GM12865 (cell line): ENCODE data around the gene ANKRD44.

ENCODE experiments used
- DNase-seq: peaks from one replicate; pipeline ENCODE4 v3.0.0; 2010; ENCODE audit warnings: low read depth
- H3K4me3 ChIP-seq: 2 replicates; pipeline ENCODE4 v1.5.1; 2011; ENCODE audit warnings: mild to moderate bottlenecking, low read depth, low read length, control low read depth
- TF ChIP-seq, protein P1 (sequence below): IDR thresholded peaks from 2 replicates; pipeline ENCODE4 v1.5.1; 2011; ENCODE audit warnings: low read length, control low read depth, low read depth, inconsistent platforms; ENCODE audit not compliant: insufficient read depth; ENCODE audit errors: missing control alignments

Gene ANKRD44

GRCh38 chr2:197339016-197339415, 28.4 kb upstream of the ANKRD44 start:
- TF ChIP-seq, protein P1, sequence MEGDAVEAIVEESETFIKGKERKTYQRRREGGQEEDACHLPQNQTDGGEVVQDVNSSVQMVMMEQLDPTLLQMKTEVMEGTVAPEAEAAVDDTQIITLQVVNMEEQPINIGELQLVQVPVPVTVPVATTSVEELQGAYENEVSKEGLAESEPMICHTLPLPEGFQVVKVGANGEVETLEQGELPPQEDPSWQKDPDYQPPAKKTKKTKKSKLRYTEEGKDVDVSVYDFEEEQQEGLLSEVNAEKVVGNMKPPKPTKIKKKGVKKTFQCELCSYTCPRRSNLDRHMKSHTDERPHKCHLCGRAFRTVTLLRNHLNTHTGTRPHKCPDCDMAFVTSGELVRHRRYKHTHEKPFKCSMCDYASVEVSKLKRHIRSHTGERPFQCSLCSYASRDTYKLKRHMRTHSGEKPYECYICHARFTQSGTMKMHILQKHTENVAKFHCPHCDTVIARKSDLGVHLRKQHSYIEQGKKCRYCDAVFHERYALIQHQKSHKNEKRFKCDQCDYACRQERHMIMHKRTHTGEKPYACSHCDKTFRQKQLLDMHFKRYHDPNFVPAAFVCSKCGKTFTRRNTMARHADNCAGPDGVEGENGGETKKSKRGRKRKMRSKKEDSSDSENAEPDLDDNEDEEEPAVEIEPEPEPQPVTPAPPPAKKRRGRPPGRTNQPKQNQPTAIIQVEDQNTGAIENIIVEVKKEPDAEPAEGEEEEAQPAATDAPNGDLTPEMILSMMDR, result no peak
- no peak for DNase-seq
- H3K4me3 ChIP-seq, result no peak overlapping the region

- H3K4me3 ChIP-seq, result no peak overlapping the region
- no peak for DNase-seq
- TF ChIP-seq, protein P1, result no peak
These were observed 22.1 kb upstream of the ANKRD44 start for GRCh38 chr2:197332641-197333040.

- H3K4me3 ChIP-seq, result no peak overlapping the region
- no peak for DNase-seq
- TF ChIP-seq, protein P1, result no peak
These were observed 17.9 kb upstream of the ANKRD44 start for GRCh38 chr2:197328461-197328860.

GRCh38 chr2:197327472-197328098, 17.0 kb upstream of the ANKRD44 start:
- no peak for DNase-seq
- TF ChIP-seq, protein P1, result no peak
- no peak overlapping the region for H3K4me3 ChIP-seq

DNA sequence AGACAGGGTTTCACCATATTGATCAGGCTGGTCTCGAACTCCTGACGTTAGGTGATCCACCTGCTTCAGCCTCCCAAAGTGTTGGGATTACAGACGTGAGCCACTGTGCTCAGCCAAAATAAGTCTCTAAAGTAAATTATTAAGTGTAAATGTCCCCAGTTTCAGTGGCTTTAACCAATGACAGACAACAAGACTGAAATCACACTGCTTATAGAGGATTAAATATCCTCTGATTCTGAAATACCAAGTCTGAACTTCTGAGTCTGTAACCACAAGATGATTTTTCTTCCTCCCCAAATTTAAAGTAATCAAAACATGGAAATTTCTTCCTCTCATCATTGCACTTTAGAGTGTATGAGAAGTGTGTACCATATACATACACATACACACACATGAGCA, 16.5 kb upstream of the ANKRD44 start:
- no peak for DNase-seq
- no peak overlapping the region for H3K4me3 ChIP-seq
- TF ChIP-seq, protein P1, result no peak

DNA sequence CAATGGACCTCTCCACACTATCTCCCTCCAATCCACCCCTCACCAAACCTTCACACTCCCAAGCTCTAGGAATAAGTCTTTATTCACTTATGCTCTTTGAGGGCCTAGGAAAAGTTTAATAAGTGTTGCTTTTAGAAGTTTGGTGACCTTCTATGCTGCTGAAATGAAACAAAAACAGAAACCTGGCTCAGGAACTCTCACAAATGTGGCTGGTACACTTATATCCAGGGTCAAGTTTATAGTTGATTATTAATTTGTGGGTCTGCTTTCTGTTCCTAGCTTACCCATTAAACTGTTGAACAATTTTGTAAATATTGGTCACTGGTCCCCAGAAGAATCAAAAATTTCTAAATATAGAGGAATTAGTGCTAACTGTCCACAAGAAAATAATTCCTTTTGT, 14.2 kb upstream of the ANKRD44 start:
- DNase-seq, result no peak
- peak overlapping the region; percentile 31; the same call in 1 of the 2 replicates for H3K4me3 ChIP-seq
- TF ChIP-seq, protein P1, result no peak
